Skin epidermis (tissue), 12 donors: Measurements from ENCODE around the gene RHOF.

Source experiments
- H3K27ac ChIP-seq, 21 experiments: fragments of 200-600 bp; sonication (generic) in 11 of 21; one replicate each; pipeline ENCODE4 v1.5.0; 2020; ENCODE audit warnings: mild to moderate bottlenecking in 3 of 21, inconsistent platforms in 2 of 21, moderate library complexity in 2 of 21
- H3K4me3 ChIP-seq, 7 experiments: fragments of 200-600 bp; sonication (generic) in 2 of 7; one replicate each; pipeline ENCODE4 v1.5.0; 2020; ENCODE audit warnings: inconsistent platforms in 2 of 7, mild to moderate bottlenecking in 2 of 7, moderate library complexity in 1 of 7

Gene RHOF

DNA sequence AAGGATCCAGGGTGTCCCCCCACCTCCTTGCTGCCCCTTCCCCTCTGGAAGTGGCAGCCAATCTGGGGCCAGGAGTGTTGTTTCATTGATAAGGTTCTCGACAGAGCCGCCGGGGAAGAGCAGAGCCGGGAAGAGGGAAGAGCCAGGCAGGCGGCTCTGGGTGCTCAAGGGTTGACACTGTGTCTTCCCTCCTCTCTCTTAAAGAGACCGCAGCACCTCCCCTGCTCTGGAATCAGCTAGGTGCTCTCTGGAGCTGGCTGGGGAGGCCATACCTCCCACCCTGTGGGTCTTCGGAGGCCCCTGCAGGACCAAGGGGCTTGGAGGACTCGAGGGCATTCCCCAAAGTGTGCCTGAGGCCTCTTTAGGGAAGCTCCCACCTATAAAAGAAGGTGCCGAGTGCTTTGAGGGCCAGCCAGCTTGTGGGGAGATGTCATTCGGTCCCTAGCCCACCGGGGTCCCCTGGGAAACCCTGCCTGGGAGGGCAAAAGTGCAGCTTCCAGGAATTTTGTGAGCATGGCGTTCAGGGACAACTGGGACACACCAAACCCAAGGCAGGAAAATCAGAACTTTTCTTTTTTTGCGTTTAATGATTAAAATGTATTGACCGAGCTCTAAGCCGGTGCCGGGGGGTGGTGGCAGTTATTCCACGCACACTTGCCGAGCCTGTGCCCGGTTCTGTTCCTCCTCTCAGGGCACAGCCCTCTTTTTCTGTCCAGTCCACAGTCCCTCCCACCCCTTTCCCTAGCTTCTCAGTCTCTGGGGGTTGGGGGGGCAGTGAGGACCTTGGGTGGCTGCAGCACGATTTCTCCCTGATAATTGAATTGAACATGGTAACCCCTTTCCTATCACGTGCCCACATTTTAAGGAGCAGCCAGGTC is 13.3 kb upstream of the RHOF start:
- peak overlapping the region; percentile 58 to 91 (median 69) for H3K4me3 ChIP-seq
- peak overlapping the region in 18 of 21 experiments; percentile 8 to 100 (median 99) for H3K27ac ChIP-seq

- H3K4me3 ChIP-seq = peak overlapping the region; percentile 58 to 91 (median 69)
- H3K27ac ChIP-seq = peak overlapping the region in 19 of 21 experiments; percentile 44 to 100 (median 100)
Observed at GRCh38 chr12:121806009-121806545, 12.6 kb upstream of the RHOF start.

GRCh38 chr12:121805171-121806008 is 11.9 kb upstream of the RHOF start:
- Histone ChIP-seq H3K4me3 (peak overlapping the region; percentile 58 to 91 (median 69)), H3K27ac (peak overlapping the region; percentile 75 to 100 (median 100))

DNA sequence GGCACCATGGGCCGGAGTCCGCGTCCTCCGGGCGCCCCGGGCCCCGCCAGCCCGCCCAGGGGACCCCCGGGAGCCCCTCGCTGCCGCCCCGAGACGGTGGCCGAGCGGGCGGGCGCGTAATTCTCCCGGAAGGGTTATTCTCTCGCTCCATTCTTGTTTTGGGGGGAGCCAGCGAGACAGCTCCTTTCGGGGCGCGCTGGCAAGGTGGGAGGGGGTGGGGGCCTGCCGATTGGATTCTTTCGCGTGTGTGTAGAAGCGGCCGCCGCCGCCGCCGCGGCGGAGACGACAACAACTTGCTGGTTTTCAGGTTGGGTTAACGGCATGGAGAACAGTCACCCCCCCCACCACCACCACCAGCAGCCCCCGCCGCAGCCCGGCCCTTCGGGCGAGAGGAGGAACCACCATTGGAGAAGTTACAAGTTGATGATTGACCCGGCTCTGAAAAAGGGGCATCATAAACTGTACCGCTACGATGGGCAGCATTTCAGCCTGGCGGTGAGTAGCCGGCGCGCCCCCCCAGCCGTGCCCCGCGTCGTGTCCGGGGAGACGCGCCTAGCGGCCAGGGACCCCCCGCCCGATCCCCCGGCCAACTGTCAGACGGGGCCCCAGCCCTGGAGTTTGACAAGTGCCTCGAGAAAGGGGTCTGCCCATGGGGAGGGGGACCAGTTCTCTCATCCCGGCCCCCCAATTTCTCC is 11.1 kb upstream of the RHOF start:
- Histone ChIP-seq H3K4me3 (peak overlapping the region; percentile 58 to 91 (median 69)), H3K27ac (peak overlapping the region; percentile 75 to 100 (median 100))

GRCh38 chr12:121803861-121804416 is 10.5 kb upstream of the RHOF start, which contains the start of gene SETD1B:
Gene SETD1B (plus strand): TSS chr12:121804009. CDS start chr12:121804738, 729 bp downstream.
- H3K4me3 ChIP-seq = peak within 1 kb of the TSS; percentile 58 to 91 (median 69)
- H3K27ac ChIP-seq = peak within 1 kb of the TSS; percentile 75 to 100 (median 100)

GRCh38 chr12:121802843-121803698 is 9.6 kb upstream of the RHOF start:
- Histone ChIP-seq H3K27ac (peak overlapping the region; percentile 75 to 100 (median 100)), H3K4me3 (peak overlapping the region; percentile 58 to 91 (median 69))

DNA sequence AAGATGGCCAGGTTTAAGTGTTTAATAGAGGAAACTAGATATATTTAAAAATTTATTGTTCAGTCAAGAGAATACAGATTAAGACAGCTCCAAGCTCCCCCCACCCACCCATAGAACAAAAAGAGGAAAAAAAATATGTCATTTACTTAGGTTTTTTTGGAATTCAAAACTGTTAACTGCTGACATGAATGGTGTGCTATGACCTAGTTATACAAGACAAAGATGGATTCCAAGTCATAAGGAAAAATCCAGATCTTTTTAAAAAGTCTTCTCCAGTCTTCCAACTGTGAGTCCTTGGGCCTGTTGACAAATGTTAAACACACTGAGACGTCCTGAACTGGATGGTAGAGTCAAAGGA is 9.0 kb upstream of the RHOF start:
- Histone ChIP-seq H3K27ac (peak overlapping the region; percentile 75 to 100 (median 100)), H3K4me3 (peak overlapping the region; percentile 58 to 91 (median 69))

DNA sequence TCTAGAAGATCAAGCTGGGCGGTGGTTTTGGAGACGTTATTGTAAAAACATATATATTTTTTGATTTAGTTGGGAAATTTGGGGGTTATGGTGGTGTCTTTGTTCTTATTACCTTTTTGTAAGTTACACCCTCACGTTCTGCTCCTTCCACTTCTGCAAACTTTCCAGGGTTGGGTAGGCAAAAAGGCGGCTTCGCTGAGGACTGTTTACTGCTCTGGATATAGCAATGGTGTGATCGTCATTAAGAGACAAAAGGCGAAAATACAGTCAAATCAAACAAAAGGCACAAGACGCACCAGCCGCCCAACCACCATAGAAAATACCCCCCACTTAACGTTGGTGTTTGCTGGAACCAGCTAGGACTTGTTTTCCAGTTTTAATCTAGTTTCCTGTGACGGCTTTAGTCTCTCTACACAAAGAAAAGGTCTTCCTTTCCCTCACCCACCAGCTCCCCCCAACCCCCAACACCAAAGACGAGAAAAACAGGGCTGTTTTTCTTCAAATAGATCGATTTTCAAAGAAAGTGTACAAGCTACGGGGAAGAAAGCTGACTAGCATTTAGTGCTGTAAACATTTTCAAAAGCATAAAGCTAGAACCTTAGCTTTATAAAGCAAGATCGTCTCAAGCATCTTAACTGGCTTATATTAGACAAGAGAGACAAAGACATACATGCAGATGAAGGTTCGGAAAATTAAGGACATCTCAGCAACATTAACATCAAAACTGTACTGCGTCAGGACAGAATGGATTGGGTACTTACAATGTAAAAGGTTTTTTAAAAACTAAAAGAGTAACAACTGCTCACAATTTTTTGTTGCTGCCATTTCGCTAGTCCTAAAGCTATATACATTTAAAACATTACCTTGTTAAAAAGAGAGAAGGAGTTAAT is 8.4 kb upstream of the RHOF start:
- Histone ChIP-seq H3K27ac (peak overlapping the region; percentile 99 to 100 (median 100)), H3K4me3 (peak overlapping the region; percentile 58 to 91 (median 69))

DNA sequence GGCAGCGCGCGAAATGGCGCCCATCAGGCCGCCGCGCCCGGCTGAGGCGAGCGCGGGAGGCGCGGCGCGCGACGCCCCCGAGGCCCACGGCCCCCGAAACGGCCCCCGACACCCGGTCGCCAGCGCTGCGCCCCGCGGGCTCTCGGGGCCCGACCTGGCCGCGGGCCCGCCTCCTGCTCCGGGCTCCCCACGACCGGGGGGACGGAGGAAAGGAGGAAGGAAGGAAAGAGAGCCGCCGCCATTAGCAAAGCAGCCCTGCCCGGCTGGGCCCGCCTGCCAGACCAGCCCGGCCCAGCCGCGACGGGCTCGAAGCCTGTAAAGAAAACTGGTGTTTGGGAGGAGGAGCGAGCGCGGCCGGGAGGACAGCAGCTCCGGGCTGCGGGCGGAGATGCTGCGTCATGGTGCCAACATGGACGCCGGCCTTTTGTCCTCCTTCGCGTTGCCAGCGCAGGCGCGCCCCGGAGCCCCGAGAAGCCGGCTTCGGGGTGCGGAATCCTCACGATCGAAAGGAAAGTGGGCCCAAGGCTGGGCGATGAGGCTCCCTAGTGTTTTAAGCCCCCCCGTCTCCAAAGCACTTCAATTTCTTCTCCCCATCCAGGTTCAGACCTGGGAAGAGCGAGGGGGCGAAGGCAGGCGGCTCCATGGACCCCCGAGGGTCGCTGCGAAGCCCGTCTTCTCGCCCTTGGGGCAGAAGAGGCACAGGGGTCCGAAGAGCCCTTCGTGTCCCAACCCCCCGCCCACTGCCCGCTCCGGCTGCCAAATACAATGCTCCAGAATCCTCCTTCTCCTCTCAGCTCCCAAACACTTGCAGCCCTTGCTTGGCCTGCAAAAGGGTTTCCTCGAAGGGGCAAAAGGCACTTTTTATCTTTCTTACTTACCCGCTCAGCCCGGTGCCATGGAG is 7.5 kb upstream of the RHOF start:
- peak overlapping the region; percentile 99 to 100 (median 100) for H3K27ac ChIP-seq
- peak overlapping the region; percentile 58 to 91 (median 69) for H3K4me3 ChIP-seq

DNA sequence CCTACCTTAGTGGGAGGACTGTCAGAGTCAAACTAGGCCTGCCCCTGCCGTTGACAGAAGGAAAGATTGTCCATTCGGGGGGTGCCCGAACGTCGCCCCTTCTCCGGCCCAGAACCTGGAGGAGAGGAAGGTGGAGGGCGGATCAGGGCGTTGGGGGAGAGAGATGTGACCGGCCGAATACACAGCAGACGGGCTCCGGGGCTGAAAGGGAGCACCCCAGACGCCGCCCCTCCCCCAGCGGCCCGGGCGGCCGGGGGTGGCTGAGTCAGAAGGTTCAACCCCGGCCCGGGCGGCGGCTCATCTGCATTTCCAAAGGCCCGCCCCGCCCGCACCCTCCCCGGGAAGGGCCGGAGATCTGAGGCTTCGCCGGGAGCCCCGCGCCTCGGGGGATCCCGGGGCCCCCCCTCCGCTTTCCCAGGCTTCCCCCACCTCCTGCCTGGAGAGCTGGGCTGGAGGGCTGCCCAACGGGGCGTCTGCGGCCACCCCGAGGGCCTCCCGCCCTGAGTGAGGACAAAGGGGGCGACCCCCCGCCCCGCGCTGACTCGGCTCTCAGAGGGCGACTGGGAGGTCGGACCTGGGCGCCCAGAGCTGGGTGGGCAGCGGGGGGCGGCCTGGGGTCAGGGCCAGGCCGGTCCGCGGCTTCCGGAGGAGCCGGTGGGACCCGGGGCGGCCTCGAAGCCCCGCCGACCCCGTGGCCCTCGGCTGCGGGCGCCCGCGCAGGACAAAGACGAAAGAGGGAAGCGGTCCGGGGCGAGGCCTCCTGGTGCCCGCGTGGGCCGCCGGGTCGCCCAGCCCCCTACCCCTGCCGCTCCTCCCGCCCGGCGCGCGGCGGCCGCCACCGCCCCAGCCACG is 6.6 kb upstream of the RHOF start:
- peak overlapping the region; percentile 99 to 100 (median 100) for H3K27ac ChIP-seq
- peak overlapping the region; percentile 58 to 91 (median 69) for H3K4me3 ChIP-seq

DNA sequence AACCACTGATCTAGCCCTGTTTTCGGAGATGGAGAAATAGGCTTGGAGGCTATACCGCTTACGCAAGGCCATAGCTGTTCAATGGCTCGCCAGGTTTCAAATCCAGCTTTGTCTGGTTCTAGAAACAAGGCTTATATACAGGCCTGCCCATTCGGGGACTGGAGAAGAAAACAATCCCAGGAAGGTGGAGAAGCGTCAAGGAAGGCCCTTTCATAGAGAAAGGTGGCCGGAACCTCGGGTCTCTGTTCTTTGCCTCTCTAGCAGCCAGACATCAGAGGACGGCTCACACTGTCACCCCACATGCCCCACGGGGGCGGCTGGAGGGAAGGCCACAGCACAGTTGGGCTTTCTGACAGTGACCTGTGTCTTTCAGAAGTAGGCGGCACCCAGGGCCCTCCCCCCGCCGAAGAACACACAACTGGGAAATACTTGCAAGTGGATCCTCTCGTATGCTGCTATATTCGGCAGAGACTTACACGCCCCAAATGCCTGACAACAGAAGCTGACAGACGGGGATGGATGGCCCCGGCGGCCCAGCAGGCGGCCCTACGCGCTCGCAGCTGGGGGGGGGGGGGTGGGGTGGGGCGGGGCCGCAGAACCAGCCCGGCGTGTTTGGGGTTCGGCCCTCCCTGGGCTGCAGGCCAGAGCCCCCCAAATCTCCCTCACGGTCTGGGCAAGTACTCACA is 5.8 kb upstream of the RHOF start:
- peak overlapping the region; percentile 99 to 100 (median 100) for H3K27ac ChIP-seq
- peak overlapping the region; percentile 58 to 91 (median 69) for H3K4me3 ChIP-seq

DNA sequence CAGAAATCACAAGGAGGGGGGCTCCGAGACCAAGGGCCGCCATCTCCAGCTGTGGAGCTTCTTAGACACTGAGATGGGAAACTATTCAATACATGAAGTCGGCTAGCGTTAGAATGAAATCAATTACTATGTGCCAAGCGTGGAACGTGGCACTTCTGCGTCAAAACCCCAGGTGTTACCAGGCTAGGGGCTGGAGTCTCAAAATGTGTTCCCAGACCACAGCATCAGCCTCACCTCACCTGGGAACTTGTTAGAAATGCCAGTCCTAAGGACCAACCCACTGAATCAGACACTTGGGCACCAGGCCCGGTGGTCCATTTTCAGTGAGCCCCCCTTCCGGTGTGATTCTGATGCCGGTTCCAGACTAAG is 5.3 kb upstream of the RHOF start:
- H3K27ac ChIP-seq = peak overlapping the region in 20 of 21 experiments; percentile 99 to 100 (median 100)
- peak overlapping the region; percentile 58 to 91 (median 69) for H3K4me3 ChIP-seq

DNA sequence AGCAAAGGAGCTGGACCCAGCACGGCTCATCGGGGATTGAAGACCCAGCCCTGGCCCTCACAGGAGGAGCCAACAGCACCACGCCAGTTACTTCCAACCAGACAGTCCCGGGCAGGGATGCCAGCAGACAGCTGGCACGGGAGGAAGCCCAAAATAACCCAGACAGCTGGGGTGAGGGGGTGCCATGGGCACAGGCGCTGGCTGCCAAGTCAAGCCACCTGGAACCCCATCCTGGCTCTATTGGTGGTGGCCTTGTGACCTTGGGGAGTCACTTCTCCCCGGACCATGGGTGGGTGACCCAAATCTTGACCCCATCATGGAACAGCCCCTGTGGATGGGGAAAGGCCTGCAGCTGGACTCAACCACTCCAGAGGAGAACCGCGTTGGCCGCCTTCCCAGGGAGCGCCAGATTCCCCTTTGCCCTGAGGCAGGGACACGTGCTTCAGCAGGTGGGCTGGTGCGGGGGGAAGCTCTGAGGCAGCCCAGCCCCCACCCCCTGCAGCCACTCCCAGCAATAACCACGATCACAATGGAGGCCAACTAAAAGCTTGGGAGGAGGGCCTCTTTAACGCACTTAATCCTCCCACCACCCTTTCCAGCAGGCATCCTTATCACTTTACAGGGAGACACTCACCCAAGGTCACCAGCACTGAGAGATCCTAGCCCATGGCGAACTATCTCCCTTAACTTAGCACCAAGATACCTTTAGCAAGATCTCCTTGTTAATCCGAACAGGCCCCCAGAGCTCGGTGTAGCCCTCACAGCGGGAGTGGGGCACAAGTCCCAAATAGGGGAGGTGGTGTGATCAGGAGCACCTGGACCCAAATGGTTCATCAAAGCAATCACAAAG is 4.7 kb upstream of the RHOF start:
- peak overlapping the region; percentile 58 to 91 (median 69) for H3K4me3 ChIP-seq
- peak overlapping the region in 20 of 21 experiments; percentile 25 to 100 (median 100) for H3K27ac ChIP-seq
